GM18907 (cell line): ENCODE measurements around the gene KCNH2.
A peak's percentile ranks its signal among the peaks of the same experiment; 100 is the strongest.

Experiments used
- ATAC-seq: cut with Tn5 transposase; IDR thresholded peaks from one replicate; pipeline ENCODE4 v1.9.1; 2021; ENCODE audit warnings: mild to moderate bottlenecking, moderate library complexity; ENCODE audit not compliant: unreplicated experiment

KCNH2 gene

GRCh38 chr7:150962553-150963399, 15.3 kb downstream of the KCNH2 start:
- ATAC-seq, result peak; percentile 72

- ATAC-seq, result no peak
Observed at GRCh38 chr7:150962290-150962552, 15.9 kb downstream of the KCNH2 start.

GRCh38 chr7:150961510-150962289, 16.4 kb downstream of the KCNH2 start:
- no peak for ATAC-seq

- no peak for ATAC-seq
Observed at GRCh38 chr7:150959739-150960734, 18.1 kb downstream of the KCNH2 start.

GRCh38 chr7:150959081-150959480, 19.0 kb downstream of the KCNH2 start:
- ATAC-seq, result no peak

- no peak for ATAC-seq
Observed at GRCh38 chr7:150958597-150958996, 19.5 kb downstream of the KCNH2 start.

- no peak for ATAC-seq
Observed at GRCh38 chr7:150958062-150958552, 20.0 kb downstream of the KCNH2 start.

GRCh38 chr7:150957133-150958020, 20.7 kb downstream of the KCNH2 start:
- no peak for ATAC-seq

- no peak for ATAC-seq
Observed at GRCh38 chr7:150956395-150957132, 21.6 kb downstream of the KCNH2 start.

GRCh38 chr7:150955519-150956394, 22.4 kb downstream of the KCNH2 start:
- no peak for ATAC-seq

- ATAC-seq, result no peak
Observed at GRCh38 chr7:150954986-150955518, 23.1 kb downstream of the KCNH2 start.

- ATAC-seq, result no peak
Observed at GRCh38 chr7:150954201-150954985, 23.7 kb downstream of the KCNH2 start.

GRCh38 chr7:150953061-150953997, 24.8 kb downstream of the KCNH2 start:
- ATAC-seq, result no peak

GRCh38 chr7:150952331-150953050, 25.6 kb downstream of the KCNH2 start:
- no peak for ATAC-seq

- no peak for ATAC-seq
Observed at GRCh38 chr7:150951521-150951920, 26.6 kb downstream of the KCNH2 start.

- no peak for ATAC-seq
Observed at GRCh38 chr7:150951181-150951520, 27.0 kb downstream of the KCNH2 start.
